Measurements from ENCODE around the gene AP1S2.
A peak's percentile ranks its signal among the peaks of the same experiment; 100 is the strongest.
"Not testable (repeated sequence)": the region's sequence is repeated elsewhere in the genome, so short reads cannot be mapped to it uniquely, and the experiment has no call there.

Gene AP1S2

DNA sequence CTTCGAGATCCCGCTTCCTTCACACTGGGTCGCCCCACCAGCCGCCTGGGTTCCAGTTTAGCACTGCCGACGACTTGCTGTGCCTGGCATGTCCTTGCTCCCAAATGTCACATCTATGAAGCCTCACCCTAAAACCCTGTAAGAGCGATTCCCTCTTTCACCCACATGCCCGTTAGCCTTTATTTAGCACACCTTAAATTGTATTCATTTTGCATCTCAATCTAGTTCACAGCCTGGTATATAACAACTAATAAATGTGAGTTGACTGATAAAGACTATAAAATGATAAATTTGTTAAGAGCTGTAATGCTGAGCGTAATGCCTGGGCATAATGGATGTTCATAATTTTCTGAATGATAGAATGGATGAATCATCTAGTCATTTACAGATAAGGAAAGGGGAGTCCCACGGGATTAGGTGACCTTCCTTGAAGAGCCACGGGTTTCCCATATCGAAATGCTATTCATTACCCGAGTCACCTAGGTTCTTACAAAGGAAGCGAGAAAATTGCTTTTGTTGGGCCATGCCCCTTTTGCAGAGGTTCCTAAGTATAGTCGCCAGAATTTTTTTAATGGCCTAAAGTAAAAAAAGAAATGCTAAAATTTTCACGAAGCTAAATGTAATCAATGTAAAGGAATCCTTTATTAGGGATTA is 1.1 kb upstream of the AP1S2 start:
- no peak for DNase-seq (ENCODE audit: low spot score)

GRCh38 chrX:15854080-15854655 is 445 bp downstream of the AP1S2 start:
- DNase-seq (ENCODE audit: low spot score): no peak

GRCh38 chrX:15853586-15854079 is 980 bp downstream of the AP1S2 start:
- no peak for DNase-seq (ENCODE audit: low spot score)

- peak; percentile 35 for DNase-seq (ENCODE audit: low spot score)
Measured at GRCh38 chrX:15849555-15849954, 5.1 kb downstream of the AP1S2 start.

- DNase-seq (ENCODE audit: low spot score): peak; percentile 60
Measured at GRCh38 chrX:15848576-15848975, 6.0 kb downstream of the AP1S2 start.

DNA sequence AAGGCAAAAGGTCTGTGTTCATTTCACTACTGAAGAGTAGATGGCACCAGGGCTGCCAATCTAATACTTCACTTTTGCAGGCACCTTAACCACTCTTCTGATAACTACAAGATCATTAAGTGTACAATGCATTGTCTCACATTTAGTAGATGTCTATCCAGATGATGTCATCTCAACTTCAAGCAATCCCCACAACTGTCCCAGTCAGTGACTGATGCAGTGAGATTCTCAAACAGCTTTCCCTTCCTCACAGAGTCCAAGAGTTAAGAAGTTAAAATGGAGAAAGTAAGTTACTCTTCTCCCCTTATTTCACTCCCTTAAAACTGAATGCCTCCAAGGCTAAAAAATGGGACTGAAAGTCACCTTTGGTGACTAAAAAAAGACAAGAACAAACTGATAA is 10.7 kb downstream of the AP1S2 start:
- no peak for DNase-seq (ENCODE audit: low spot score)

DNA sequence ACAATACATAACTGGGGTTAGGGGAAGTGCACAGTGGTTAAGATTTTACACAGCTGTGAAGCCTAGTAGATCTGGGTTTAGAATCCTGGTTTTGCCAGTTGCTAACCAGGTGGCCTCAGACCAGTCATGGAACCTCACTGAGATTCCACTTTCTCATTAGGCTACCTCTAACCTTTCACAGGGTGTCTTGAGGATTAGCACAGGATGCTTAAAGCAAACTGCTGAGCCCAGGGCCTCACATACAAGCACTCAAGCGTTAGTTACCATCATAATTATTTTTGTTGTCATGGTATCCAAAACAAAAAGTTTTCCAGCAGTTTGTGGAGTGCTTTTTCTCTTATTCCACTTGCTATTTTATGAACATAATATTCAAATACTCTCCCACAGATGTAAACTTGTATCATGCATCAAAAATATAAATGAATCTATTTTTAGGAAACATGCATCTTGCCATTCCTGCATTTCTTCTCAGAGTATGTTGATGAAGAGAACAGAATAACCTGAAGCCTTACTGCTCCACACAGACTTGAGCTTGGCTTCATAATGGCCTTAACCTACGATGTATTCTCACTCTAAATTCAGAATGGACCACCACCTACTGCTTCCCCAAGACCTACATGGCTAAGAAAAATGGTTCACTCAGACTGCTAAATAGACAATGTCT is 12.6 kb downstream of the AP1S2 start:
- DNase-seq (ENCODE audit: low spot score): no peak

- no peak for DNase-seq (ENCODE audit: low spot score)
Measured at GRCh38 chrX:15838017-15838416, 16.6 kb downstream of the AP1S2 start.

GRCh38 chrX:15834827-15835595 is 19.6 kb downstream of the AP1S2 start:
- DNase-seq (ENCODE audit: low spot score): no peak

- no peak for DNase-seq (ENCODE audit: low spot score)
Measured at GRCh38 chrX:15834053-15834452, 20.6 kb downstream of the AP1S2 start.

- DNase-seq (ENCODE audit: low spot score): not testable (repeated sequence)
Measured at GRCh38 chrX:15831347-15831746, 23.3 kb downstream of the AP1S2 start.

DNA sequence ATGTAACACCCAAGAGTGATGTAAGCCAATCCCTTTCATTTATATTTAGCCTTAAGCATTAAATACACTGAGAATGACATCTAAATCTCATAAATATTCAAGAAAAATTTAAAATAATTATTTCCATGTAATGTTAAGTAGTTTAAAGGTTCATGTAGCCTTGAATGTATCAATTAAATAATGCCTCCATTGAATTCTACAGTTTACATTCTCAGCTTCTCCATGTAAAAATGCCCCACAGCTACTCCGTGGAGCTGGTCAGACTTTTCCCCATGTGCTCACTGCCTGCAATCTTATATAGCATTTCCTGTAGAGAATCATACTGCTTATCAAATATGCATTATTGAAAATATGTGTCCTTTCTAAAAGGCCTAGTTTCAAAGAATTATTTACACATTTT is 25.4 kb downstream of the AP1S2 start:
- DNase-seq (ENCODE audit: low spot score): no peak

- DNase-seq (ENCODE audit: low spot score): no peak
Measured at GRCh38 chrX:15825936-15826335, 28.7 kb downstream of the AP1S2 start.

DNA sequence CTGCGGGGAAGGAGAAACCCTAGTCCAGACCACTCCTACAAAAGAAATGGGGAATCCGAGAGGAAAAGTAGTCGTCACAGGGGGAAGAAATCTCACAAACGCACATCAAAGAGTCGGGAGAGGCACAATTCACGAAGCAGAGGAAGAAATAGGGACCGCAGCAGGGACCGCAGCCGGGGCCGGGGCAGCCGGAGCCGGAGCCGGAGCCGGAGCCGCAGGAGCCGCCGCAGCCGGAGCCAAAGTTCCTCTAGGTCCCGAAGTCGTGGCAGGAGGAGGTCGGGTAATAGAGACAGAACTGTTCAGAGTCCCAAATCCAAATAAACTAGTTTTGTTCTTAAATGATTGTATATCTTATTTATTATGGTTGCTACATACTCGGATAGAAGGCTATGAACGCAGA is 31.7 kb downstream of the AP1S2 start:
- DNase-seq (ENCODE audit: low spot score): no peak

DNA sequence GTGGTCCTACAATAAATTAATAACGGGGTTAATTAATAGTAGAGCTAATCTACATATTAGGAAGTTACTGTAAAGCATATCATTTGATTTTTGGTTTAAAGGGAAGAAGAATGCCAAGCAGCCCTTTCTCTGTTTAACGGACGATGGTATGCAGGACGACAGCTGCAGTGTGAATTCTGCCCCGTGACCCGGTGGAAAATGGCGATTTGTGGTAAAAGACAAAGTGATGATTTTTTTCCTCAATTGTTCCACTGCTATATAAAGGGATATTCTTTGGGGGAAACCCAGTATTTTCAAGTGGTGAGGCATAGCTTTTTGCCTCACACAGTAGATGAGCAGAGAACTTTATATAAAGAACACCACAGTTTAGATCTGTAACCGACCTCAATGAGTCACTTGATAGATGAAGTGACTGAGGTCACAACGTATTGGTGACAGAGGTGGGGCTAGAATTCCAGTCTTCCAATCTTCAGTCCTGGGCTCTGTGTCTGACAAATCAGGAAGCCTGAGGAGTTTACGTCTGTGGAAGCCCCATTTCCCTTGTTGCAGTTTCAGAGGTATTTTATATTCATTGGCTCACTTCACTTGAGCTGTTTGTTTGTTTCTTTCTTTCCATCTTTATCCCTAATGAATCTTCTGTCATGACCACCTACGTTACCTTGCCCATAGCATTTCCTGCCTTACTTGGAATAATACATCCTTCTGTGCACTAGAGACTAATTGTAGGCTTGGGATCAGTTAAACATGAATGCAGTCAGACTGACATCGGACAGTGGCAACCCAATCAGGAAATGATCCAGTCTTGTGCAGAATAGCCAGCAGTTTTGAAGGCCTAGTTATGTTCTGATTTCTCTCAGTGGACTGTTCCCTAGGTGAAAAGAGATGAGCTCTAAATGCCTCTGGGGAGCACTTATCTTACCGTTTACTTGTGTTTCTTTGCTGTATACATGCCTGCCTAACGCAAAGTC is 34.2 kb downstream of the AP1S2 start:
- DNase-seq (ENCODE audit: low spot score): peak; percentile 25

DNA sequence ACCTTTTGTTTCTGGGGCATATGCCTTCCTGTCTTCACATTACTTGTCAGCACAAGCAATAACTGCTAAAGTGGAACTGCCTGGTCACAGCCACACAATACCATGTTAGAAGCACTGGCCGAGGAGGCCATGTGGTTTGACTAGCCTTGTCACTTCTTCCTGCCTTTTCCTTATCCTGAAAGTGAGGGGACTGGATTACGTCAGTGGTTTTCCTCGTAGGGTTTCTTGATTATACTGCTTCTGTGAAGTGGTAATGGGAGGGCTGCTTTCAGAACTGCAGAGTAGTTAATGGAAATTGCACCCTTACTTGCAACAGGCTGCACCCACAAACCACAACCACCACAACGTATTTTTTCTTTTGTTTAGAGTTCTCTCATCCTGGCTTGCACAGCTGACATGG is 37.7 kb downstream of the AP1S2 start:
- no peak for DNase-seq (ENCODE audit: low spot score)

DNA sequence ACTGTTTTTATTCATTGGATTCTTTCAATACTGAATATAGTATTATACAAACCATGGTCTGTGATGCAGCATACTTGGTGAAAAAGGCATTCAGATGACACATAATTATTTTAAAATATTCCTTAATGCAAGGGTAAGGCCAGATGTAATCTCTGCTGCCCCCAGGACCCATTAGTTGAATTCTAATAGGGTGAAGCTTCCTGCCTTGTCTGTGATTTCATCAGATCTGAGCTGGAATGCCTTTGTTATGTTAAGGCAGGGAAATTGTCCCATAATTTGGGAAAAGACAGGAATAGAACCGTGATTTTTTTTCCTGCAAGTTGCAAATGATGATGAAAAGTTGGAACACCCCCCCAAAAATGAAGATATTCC is 38.2 kb downstream of the AP1S2 start:
- DNase-seq (ENCODE audit: low spot score): no peak

GRCh38 chrX:15815779-15816437 is 38.7 kb downstream of the AP1S2 start:
- DNase-seq (ENCODE audit: low spot score): no peak

- DNase-seq (ENCODE audit: low spot score): no peak
Measured at GRCh38 chrX:15814771-15815365, 39.7 kb downstream of the AP1S2 start.

- no peak for DNase-seq (ENCODE audit: low spot score)
Measured at GRCh38 chrX:15813416-15813815, 41.2 kb downstream of the AP1S2 start.

Data from COLO829 (cell line).